Hypothalamus (tissue), 51 donors: Measurements from ENCODE around the gene GSE1.

Source experiments
- DNase-seq, 51 donors: peaks; one replicate each; lab custom pipeline; 2025; lab: John Stamatoyannopoulos, UW

Gene GSE1

GRCh38 chr16:85603203-85603755, 9.8 kb upstream of the GSE1 start:
- no peak for DNase-seq

- no peak for DNase-seq
Observed at GRCh38 chr16:85604145-85604705, 8.9 kb upstream of the GSE1 start.

DNA sequence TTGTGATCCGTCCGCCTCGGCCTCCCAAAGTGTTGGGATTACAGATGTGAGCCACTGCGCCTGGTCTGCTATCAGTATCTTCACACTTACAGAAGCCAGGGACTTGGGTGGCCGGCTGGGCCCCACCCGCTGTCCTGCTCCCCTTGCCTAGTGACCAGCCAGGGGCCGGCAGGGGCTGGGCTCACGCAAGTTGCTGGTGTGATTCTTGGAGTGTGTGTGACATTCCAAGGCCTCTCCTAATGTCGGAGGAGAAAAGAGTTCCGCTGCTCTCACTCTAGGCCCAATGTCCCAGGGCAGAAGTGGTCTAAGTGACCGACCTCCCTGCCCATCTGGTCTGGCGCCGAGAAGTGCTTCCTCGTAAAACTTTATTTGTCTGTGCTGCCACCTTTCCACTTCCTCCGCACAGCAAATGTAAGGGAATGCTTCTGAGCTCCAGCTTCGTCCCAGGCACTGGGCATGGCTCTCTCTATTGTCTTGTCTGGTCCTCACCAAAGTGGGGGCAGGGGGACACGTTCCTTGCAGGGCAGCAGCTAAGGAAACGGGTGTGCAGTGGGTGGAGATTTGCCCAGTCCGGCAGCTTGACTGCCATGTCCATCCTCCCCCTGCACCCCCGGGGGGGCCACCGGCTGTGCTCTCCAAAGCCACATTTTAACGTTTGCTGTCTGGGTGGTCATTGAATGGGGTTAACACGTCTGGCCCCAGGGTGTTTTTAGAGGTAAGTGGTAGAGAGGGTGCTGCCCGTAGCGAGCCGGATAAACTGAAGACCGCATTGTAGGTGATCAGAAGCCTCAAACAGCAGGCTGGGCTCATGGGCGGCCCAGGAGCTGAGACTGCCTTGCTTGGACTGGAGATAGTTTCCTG, 7.8 kb upstream of the GSE1 start:
- DNase-seq: no peak

DNA sequence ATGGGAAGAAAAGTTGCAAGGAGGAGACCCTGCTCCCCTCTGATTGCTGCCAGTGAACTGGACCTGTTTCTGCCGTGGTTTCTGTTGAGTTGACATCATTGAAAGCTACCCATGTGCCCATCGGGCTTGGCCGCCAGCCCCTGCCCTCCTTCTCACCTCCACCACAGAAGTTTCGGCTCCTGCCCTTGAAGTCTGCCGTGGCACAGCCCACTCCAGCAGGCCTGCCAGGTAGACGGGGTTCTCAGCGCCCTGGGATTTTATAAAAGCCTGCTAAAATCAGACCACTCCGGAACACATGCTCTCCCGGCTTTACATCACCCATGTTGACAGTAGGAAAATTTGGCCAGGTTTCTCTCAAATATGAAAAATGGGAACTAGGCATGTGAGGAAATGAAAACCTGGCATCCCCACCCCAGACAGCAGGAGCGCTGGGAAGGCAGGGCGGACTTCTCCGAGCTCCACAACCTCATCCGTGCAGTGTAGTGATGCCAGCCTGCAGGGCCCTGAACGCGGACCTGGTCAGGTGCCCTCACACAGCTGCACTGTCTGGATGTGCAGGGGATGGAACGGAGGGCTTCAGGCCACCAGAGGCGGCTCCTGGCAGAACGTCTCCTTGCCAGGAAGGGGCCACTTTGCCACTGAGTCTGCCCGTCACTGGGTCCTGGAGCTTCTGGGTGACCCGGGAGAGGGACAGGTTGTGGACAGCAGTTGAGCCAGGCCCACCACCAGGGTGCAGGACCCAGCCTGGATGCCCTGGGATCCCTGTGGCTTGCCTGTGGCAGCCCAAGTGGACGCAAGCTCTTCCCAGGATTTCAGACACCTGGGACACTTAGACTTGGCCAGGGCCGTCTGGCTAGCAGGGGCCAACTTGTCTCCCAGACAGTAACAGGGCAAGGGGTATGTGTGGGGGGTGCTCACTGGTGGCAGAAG, 6.9 kb upstream of the GSE1 start:
- no peak for DNase-seq

GRCh38 chr16:85606904-85607303, 6.2 kb upstream of the GSE1 start:
- no peak for DNase-seq

DNA sequence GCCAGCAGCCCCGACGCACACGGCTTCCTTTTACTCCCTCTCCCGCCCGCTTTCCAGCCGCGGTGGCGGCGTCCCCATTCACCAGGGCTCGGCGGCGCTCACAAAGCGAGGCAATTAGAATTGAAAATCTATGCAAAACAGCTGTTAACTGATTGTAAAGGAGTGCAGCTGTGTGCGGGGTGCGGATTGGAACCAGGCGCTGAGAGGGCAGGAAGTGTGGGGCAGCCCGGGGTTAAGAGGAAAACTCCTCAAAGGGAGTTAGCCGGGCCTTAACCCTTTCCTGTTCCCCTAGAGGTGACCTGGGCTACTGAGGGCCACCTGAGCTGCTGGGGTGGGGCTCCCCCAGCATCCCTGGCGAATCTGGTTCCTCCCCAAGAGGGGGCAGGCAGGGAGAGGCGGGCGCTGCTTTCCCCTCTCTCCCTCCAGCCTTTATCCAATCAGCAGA, 5.8 kb upstream of the GSE1 start:
- DNase-seq: peak in 2 of 51 donors; percentile 15 to 24

DNA sequence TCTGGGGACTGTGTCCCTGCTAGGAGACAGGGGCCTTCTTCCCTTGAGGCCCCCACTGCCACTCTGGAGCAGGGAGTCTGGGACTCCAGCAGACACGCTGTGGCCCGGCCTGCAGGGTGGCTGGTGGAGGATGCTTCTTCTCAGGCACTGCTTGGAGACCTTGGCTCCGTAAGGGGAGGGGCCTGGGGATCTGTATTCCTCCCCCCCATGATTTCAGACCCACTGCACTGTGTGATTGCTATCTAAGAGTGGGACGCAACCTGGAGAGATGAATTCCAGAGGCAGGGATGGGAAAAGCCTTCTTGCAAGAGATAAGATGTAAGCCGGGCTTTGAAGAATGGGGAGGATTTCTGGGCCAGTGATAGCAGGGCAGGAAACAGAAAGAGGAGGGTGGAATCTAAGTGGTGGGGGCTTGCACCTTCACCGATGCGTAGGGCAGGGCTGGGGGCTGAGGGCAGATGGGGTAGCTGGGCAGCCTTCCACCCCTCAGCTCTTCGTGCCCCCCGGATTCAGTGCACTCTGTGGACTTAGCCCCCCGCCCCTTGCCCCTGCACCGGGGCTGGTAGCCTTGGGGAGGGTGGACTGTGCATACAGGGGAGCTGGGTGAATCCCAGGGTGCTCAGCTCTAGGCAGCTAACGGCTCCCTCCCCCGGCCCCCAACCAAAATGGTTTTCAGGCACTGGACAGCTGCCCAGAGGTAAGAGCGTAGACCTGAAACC, 5.2 kb upstream of the GSE1 start:
- no peak for DNase-seq

DNA sequence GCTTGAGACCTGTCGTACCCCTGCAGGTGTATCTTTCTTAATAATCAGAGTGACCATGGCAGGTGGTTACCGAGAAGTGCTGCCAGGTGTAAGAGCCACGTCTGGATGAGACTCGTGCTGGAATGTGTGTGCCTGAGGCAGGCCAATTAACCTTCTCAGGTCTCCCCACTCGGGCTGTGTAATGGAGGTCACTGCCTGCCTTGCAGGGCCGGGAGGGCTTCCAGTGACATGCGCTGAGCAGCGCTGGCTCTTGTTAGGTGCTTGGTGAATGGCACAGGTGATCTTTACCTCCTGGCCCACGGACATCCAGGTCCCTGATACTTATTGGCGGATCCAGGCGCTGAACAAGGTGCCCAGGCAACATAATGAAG, 4.6 kb upstream of the GSE1 start:
- DNase-seq: no peak

DNA sequence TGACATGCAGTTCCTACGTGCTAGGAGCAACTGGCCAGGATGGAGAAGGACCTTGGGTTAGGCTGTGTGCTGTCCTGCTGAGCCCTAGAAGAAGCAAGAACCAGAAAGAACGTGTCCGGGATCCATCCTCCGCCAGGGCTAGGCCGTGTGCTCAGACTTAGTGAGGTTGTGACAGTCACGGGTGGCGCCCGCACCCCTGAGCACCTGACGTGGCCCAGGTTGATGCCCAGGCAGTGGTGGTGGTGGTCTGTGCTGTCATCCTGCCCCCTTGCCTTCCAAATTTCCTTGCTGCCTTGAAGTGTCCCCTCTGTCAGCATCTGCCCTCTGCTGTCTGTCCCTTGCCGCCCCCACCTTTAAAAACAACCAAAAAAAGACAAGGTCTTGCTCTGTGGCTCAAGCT, 4.2 kb upstream of the GSE1 start:
- no peak for DNase-seq

- no peak for DNase-seq
Observed at GRCh38 chr16:85609539-85609938, 3.6 kb upstream of the GSE1 start.

GRCh38 chr16:85610059-85610445, 3.1 kb upstream of the GSE1 start:
- no peak for DNase-seq

GRCh38 chr16:85610446-85611193, 2.5 kb upstream of the GSE1 start:
- peak; percentile 41 to 90 (median 73) for DNase-seq

GRCh38 chr16:85611194-85611443, 2.0 kb upstream of the GSE1 start:
- DNase-seq: peak in 5 of 51 donors; percentile 36 to 58 (median 42)

GRCh38 chr16:85611444-85612190, 1.5 kb upstream of the GSE1 start:
- DNase-seq: peak in 49 of 51 donors; percentile 18 to 89 (median 73)

DNA sequence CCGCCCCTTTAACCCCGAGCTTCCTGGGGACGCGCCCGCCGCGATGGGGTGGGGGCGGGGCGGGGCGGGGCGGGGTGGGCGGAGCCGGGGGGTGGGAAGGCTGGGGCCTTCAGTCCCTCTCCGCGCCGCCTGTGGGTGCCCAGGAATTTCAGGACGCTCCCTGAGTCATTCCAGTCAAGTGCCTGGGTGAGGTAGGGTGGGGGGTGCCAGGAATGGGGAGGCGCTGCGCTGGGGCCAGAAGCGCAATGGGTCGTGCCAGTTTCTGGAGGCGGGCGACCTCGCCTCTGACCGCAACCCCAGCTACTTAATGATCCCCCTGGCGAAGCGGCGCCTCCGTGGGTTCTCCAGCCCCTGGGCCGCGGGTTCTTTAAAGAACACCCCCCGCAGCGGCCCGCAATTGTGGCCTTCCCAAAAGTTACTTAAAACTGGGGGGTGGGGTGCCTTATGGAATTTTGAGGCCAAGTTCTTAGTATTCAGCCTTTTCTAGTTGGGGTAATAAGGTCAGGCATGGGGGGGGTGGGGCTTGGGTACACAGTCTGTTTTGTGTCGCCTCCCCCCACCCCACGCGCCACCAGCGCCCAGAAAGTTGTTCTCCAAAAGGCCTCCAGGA, 826 bp upstream of the GSE1 start:
- peak in 10 of 51 donors; percentile 21 to 52 (median 38) for DNase-seq

- DNase-seq: peak in 28 of 51 donors; percentile 4 to 57 (median 29)
Observed at GRCh38 chr16:85613604-85614337, 649 bp downstream of the GSE1 start.

GRCh38 chr16:85614338-85615013, 1.4 kb downstream of the GSE1 start:
- no peak for DNase-seq
